ENCODE data around the gene ELOVL3. TPM values are rescaled to one million over a fixed set of nuclear protein-coding genes. Genes with fewer than 3 reads are reported as not detected.

Gene ELOVL3
- total and polyA plus RNA-seq, 2 of the 13 experiments (the other 11 are each of a cell fraction or from before 2014, with no cell fraction given) = 0.58 to 0.69 TPM

DNA sequence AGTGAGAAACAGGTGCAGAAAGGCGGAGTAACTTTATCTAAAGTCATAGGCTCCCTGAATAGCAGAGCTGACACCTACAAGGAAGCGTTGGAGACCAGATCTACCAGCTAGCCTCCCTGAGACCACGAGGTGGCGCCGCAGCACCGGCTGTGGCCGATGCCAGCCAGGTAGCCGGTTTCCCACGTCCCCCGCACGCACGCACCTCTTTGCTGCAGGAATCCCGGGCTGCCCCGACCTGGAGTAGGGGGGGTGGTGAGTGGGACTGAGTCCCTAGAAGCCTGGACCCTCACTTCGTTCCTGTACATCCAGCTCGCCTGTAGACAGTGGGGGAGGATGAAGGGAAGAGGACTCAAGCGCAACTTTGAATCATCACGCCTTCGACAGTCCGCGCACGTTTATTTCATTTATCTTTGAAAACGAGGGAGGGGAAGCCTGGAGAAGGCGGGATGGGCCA lies 3.7 kb downstream of the ELOVL3 start (continued):
- TF ChIP-seq, protein P1, sequence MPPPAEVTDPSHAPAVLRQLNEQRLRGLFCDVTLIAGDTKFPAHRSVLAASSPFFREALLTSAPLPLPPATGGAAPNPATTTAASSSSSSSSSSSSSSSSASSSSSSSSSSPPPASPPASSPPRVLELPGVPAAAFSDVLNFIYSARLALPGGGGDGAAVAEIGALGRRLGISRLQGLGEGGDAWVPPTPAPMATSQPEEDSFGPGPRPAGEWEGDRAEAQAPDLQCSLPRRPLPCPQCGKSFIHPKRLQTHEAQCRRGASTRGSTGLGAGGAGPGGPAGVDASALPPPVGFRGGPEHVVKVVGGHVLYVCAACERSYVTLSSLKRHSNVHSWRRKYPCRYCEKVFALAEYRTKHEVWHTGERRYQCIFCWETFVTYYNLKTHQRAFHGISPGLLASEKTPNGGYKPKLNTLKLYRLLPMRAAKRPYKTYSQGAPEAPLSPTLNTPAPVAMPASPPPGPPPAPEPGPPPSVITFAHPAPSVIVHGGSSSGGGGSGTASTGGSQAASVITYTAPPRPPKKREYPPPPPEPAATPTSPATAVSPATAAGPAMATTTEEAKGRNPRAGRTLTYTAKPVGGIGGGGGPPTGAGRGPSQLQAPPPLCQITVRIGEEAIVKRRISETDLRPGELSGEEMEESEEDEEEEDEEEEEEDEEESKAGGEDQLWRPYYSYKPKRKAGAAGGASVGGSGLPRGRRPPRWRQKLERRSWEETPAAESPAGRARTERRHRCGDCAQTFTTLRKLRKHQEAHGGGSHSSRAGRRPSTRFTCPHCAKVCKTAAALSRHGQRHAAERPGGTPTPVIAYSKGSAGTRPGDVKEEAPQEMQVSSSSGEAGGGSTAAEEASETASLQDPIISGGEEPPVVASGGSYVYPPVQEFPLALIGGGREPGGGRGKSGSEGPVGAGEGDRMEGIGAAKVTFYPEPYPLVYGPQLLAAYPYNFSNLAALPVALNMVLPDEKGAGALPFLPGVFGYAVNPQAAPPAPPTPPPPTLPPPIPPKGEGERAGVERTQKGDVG (CRISPR knock-in tag; IDR thresholded peaks at IDR 0.05; ENCODE audit: borderline replicate concordance) = no peak
- TF ChIP-seq ZNF768 (CRISPR knock-in tag; IDR thresholded peaks at IDR 0.05) (no peak), ZSCAN31 (CRISPR knock-in tag; IDR thresholded peaks at IDR 0.05; ENCODE audit: low read depth) (no peak), DR1 (CRISPR knock-in tag; IDR thresholded peaks at IDR 0.05) (no peak), PHF20 (CRISPR knock-in tag; IDR thresholded peaks at IDR 0.05) (0 out of 2 replicates have a peak, but pooled peaks have one; percentile 22), SIN3A (IDR thresholded peaks at IDR 0.05; ENCODE audit: borderline replicate concordance, low read depth, low read length) (peak; percentile 40; the same call in 1 of the 2 replicates), TEAD3 (CRISPR knock-in tag; optimal IDR thresholded peaks at IDR 0.05; ENCODE audit: borderline replicate concordance) (peak; percentile 30), ZNF44 (CRISPR knock-in tag; IDR thresholded peaks at IDR 0.05) (0 out of 2 replicates have a peak, but pooled peaks have one; percentile 53), ZNF644 (CRISPR knock-in tag; IDR thresholded peaks at IDR 0.05; ENCODE audit: low read depth) (no peak), MLLT10 (CRISPR knock-in tag; IDR thresholded peaks at IDR 0.05) (no peak), FOXO1 (CRISPR knock-in tag; IDR thresholded peaks at IDR 0.05) (peak; percentile 29; the same call in 1 of the 2 replicates)
- TF ChIP-seq, protein P2, sequence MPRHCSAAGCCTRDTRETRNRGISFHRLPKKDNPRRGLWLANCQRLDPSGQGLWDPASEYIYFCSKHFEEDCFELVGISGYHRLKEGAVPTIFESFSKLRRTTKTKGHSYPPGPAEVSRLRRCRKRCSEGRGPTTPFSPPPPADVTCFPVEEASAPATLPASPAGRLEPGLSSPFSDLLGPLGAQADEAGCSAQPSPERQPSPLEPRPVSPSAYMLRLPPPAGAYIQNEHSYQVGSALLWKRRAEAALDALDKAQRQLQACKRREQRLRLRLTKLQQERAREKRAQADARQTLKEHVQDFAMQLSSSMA (CRISPR knock-in tag; IDR thresholded peaks at IDR 0.05) = no peak
- TF ChIP-seq, protein P3, sequence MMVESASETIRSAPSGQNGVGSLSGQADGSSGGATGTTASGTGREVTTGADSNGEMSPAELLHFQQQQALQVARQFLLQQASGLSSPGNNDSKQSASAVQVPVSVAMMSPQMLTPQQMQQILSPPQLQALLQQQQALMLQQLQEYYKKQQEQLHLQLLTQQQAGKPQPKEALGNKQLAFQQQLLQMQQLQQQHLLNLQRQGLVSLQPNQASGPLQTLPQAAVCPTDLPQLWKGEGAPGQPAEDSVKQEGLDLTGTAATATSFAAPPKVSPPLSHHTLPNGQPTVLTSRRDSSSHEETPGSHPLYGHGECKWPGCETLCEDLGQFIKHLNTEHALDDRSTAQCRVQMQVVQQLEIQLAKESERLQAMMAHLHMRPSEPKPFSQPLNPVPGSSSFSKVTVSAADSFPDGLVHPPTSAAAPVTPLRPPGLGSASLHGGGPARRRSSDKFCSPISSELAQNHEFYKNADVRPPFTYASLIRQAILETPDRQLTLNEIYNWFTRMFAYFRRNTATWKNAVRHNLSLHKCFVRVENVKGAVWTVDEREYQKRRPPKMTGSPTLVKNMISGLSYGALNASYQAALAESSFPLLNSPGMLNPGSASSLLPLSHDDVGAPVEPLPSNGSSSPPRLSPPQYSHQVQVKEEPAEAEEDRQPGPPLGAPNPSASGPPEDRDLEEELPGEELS (CRISPR knock-in tag; IDR thresholded peaks at IDR 0.05) = no peak
- TF ChIP-seq, protein P4, sequence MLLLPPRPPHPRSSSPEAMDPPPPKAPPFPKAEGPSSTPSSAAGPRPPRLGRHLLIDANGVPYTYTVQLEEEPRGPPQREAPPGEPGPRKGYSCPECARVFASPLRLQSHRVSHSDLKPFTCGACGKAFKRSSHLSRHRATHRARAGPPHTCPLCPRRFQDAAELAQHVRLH (CRISPR knock-in tag; IDR thresholded peaks at IDR 0.05; ENCODE audit: borderline replicate concordance, low read depth) = peak; percentile 44; the same call in 1 of the 2 replicates
- TF ChIP-seq, protein P5, sequence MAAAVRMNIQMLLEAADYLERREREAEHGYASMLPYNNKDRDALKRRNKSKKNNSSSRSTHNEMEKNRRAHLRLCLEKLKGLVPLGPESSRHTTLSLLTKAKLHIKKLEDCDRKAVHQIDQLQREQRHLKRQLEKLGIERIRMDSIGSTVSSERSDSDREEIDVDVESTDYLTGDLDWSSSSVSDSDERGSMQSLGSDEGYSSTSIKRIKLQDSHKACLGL (CRISPR knock-in tag; IDR thresholded peaks at IDR 0.05) = no peak
- TF ChIP-seq, protein P6, sequence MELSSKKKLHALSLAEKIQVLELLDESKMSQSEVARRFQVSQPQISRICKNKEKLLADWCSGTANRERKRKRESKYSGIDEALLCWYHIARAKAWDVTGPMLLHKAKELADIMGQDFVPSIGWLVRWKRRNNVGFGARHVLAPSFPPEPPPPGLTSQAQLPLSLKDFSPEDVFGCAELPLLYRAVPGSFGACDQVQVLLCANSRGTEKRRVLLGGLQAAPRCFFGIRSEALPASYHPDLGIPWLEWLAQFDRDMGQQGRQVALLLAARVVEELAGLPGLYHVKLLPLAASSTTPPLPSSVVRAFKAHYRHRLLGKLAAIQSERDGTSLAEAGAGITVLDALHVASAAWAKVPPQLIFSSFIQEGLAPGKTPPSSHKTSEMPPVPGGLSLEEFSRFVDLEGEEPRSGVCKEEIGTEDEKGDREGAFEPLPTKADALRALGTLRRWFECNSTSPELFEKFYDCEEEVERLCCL (CRISPR knock-in tag; IDR thresholded peaks at IDR 0.05; ENCODE audit: borderline replicate concordance) = peak; percentile 51; the same call in 1 of the 2 replicates
- TF ChIP-seq, protein P7, sequence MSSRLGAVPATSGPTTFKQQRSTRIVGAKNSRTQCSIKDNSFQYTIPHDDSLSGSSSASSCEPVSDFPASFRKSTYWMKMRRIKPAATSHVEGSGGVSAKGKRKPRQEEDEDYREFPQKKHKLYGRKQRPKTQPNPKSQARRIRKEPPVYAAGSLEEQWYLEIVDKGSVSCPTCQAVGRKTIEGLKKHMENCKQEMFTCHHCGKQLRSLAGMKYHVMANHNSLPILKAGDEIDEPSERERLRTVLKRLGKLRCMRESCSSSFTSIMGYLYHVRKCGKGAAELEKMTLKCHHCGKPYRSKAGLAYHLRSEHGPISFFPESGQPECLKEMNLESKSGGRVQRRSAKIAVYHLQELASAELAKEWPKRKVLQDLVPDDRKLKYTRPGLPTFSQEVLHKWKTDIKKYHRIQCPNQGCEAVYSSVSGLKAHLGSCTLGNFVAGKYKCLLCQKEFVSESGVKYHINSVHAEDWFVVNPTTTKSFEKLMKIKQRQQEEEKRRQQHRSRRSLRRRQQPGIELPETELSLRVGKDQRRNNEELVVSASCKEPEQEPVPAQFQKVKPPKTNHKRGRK (CRISPR knock-in tag; IDR thresholded peaks at IDR 0.05) = no peak
- TF ChIP-seq, protein P8, sequence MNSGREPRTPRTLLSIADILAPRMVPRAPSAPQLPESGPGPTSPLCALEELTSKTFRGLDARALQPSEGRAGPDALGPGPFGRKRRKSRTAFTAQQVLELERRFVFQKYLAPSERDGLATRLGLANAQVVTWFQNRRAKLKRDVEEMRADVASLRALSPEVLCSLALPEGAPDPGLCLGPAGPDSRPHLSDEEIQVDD (CRISPR knock-in tag; IDR thresholded peaks at IDR 0.05; ENCODE audit: borderline replicate concordance) = no peak; the same call in 1 of the 2 replicates

All from HepG2 (cell line).